H1 (cell line): Measurements from ENCODE around the gene KLRF1. TPM values are rescaled to one million over a fixed set of nuclear protein-coding genes. Genes with fewer than 3 reads are reported as not detected.

Source experiments
- CTCF ChIA-PET: fragments of 300-600 bp; sonication (Branson Sonifier 250); formaldehyde crosslinking; loops from one replicate; lab custom pipeline; 2021; ENCODE audit not compliant: partially characterized antibody; lab: Charles Lee
- POLR2A ChIA-PET: fragments of 300-600 bp; sonication (Branson Sonifier 250); formaldehyde crosslinking; loops from one replicate; lab custom pipeline; 2021; ENCODE audit warnings: inconsistent platforms; ENCODE audit not compliant: partially characterized antibody; lab: Charles Lee
- DNase-seq, 2 experiments: peaks; one replicate each; pipeline versions ENCODE4 v3.0.0 to v3.0.0-alpha.2; 2010 to 2022; ENCODE audit warnings: low spot score in 2 of 2, low read depth in 1 of 2, mixed read lengths in 1 of 2
- FAIRE-seq: peaks from 2 replicates; lab custom pipeline; 2011; peaks lifted over from hg19 to GRCh38; lab: Jason Lieb, UNC
- H2AFZ ChIP-seq: 2 replicates; pipeline ENCODE4 v1.8.1; 2012; ENCODE audit warnings: low read length, inconsistent platforms
- H2AK5ac ChIP-seq: 2 replicates; pipeline ENCODE4 v1.6.1; 2013; ENCODE audit warnings: low read depth, low read length
- H2BK120ac ChIP-seq: replicated peaks from 2 replicates; pipeline ENCODE3; 2013; ENCODE audit warnings: low read depth, low read length, inconsistent platforms
- H2BK12ac ChIP-seq: 2 replicates; pipeline ENCODE4 v1.6.1; 2013; ENCODE audit warnings: low read depth, low read length
- H2BK15ac ChIP-seq: 2 replicates; pipeline ENCODE4 v1.6.1; 2013; ENCODE audit warnings: low read length
- H2BK20ac ChIP-seq: 2 replicates; pipeline ENCODE4 v1.6.1; 2013; ENCODE audit warnings: low read length
- H2BK5ac ChIP-seq: 2 replicates; pipeline ENCODE4 v1.6.1; 2013; ENCODE audit warnings: low read depth, low read length
- H3K14ac ChIP-seq: 2 replicates; pipeline ENCODE4 v1.6.1; 2013; ENCODE audit warnings: inconsistent platforms; ENCODE audit not compliant: insufficient read length
- H3K18ac ChIP-seq: 2 replicates; pipeline ENCODE4 v1.6.1; 2013; ENCODE audit warnings: low read length; ENCODE audit errors: extremely low read depth
- H3K23ac ChIP-seq: 2 replicates; pipeline ENCODE4 v1.6.1; 2013; ENCODE audit warnings: inconsistent platforms; ENCODE audit not compliant: insufficient read length
- H3K23me2 ChIP-seq: 2 replicates; pipeline ENCODE4 v1.6.1; 2013; ENCODE audit warnings: low read depth, low read length
- H3K27ac ChIP-seq: 2 replicates; pipeline ENCODE4 v1.6.1; 2011; ENCODE audit warnings: low read depth, low read length, inconsistent platforms
- H3K27me3 ChIP-seq, 4 experiments: replicated peaks in 1 of 4; 1 replicate in 1 of 4; 2 replicates in 3 of 4; pipeline versions ENCODE4 v1.6.1 to v1.8.1; 2011 to 2013; ENCODE audit warnings: low read length in 3 of 4, mild to moderate bottlenecking in 3 of 4, inconsistent platforms in 2 of 4, mixed read lengths in 2 of 4, moderate library complexity in 1 of 4; ENCODE audit not compliant: control insufficient read depth in 3 of 4, insufficient read depth in 3 of 4; ENCODE audit errors: extremely low read depth in 1 of 4
- H3K36me3 ChIP-seq, 4 experiments: 2 replicates each; pipeline versions ENCODE4 v1.6.1 to v1.8.1; 2011 to 2013; ENCODE audit warnings: mild to moderate bottlenecking in 4 of 4, low read length in 3 of 4, moderate library complexity in 2 of 4, control low read depth in 1 of 4, inconsistent platforms in 1 of 4; ENCODE audit not compliant: insufficient read depth in 4 of 4, control insufficient read depth in 2 of 4
- H3K4ac ChIP-seq: replicated peaks from 2 replicates; pipeline ENCODE3; 2013; ENCODE audit warnings: low read length, low read depth, mixed read lengths, inconsistent platforms; ENCODE audit not compliant: insufficient read length
- H3K4me1 ChIP-seq, 4 experiments: replicated peaks in 1 of 4; 1 replicate in 1 of 4; 2 replicates in 3 of 4; pipeline versions ENCODE4 v1.6.1 to v1.8.1; 2011 to 2013; ENCODE audit warnings: low read length in 3 of 4, inconsistent platforms in 2 of 4, mixed read lengths in 1 of 4; ENCODE audit not compliant: insufficient read depth in 4 of 4, control insufficient read depth in 3 of 4
- H3K4me2 ChIP-seq, 2 experiments: 2 replicates each; pipeline versions ENCODE4 v1.6.1 to v1.8.1; 2011 to 2013; ENCODE audit warnings: low read depth in 2 of 2, low read length in 2 of 2, control low read depth in 1 of 2, inconsistent platforms in 1 of 2, mild to moderate bottlenecking in 1 of 2; ENCODE audit not compliant: insufficient read depth in 1 of 2
- H3K4me3 ChIP-seq, 4 experiments: fragments of 200-600, 300-600 bp in 1 of 4; sonication (generic), shearing (Covaris generic), sonication (Bioruptor Twin) in 1 of 4; 2 replicates each; pipeline versions ENCODE4 v1.5.1 to v1.8.1; 2011 to 2016; ENCODE audit warnings: low read length in 4 of 4, low read depth in 3 of 4, control low read depth in 2 of 4, inconsistent platforms in 2 of 4, mild to moderate bottlenecking in 2 of 4, mixed read lengths in 1 of 4, moderate library complexity in 1 of 4; ENCODE audit not compliant: insufficient read depth in 2 of 4; ENCODE audit errors: extremely low read depth in 1 of 4
- H3K56ac ChIP-seq: replicated peaks from 2 replicates; pipeline ENCODE3; 2013; ENCODE audit warnings: low read depth, mild to moderate bottlenecking, mixed read lengths, low read length, inconsistent platforms; ENCODE audit not compliant: insufficient read length
- H3K79me1 ChIP-seq: 2 replicates; pipeline ENCODE4 v1.6.1; 2013; ENCODE audit warnings: low read depth, low read length, control low read depth
- H3K79me2 ChIP-seq, 2 experiments: 2 replicates each; pipeline versions ENCODE4 v1.6.1 to v1.8.1; 2012 to 2013; ENCODE audit warnings: low read length in 2 of 2, mild to moderate bottlenecking in 2 of 2, inconsistent platforms in 1 of 2; ENCODE audit not compliant: insufficient read depth in 2 of 2, control insufficient read depth in 1 of 2
- H3K9ac ChIP-seq, 4 experiments: replicated peaks in 1 of 4; 1 replicate in 1 of 4; 2 replicates in 3 of 4; pipeline versions ENCODE4 v1.6.1 to v1.8.1; 2011 to 2013; ENCODE audit warnings: low read depth in 3 of 4, low read length in 3 of 4, control low read depth in 2 of 4, mild to moderate bottlenecking in 2 of 4, moderate library complexity in 2 of 4, inconsistent platforms in 1 of 4; ENCODE audit errors: extremely low read depth in 1 of 4
- H3K9me3 ChIP-seq, 2 experiments: 2 replicates each; pipeline versions ENCODE4 v1.6.1 to v1.8.1; 2012 to 2013; ENCODE audit warnings: mild to moderate bottlenecking in 2 of 2, moderate library complexity in 2 of 2, control low read depth in 1 of 2, inconsistent platforms in 1 of 2, low read depth in 1 of 2, low read length in 1 of 2, mixed read lengths in 1 of 2; ENCODE audit not compliant: insufficient read depth in 2 of 2
- H4K20me1 ChIP-seq, 2 experiments: replicated peaks in 1 of 2; 2 replicates each; pipeline versions ENCODE3 to v1.8.1; 2011 to 2013; ENCODE audit warnings: inconsistent platforms in 2 of 2, low read length in 2 of 2, mild to moderate bottlenecking in 1 of 2; ENCODE audit not compliant: insufficient read depth in 2 of 2, control insufficient read depth in 1 of 2
- H4K5ac ChIP-seq: 2 replicates; pipeline ENCODE4 v1.6.1; 2013; ENCODE audit warnings: low read length, low read depth, mixed read lengths, inconsistent platforms; ENCODE audit not compliant: insufficient read length
- H4K8ac ChIP-seq: 2 replicates; pipeline ENCODE4 v1.8.0; 2013; ENCODE audit warnings: mild to moderate bottlenecking, moderate library complexity, low read length, inconsistent platforms; ENCODE audit not compliant: insufficient read depth; ENCODE audit errors: extremely low read depth
- H4K91ac ChIP-seq: replicated peaks from 2 replicates; pipeline ENCODE3; 2013; ENCODE audit warnings: low read length, mixed read lengths, inconsistent platforms; ENCODE audit not compliant: insufficient read length
- CHD1 ChIP-seq: IDR thresholded peaks from 2 replicates; pipeline ENCODE4 v1.6.1; 2012; ENCODE audit warnings: low read depth, low read length, improper control_type of control experiment
- CREB1 ChIP-seq: IDR thresholded peaks from 2 replicates; pipeline ENCODE4 v1.6.1; 2012; ENCODE audit warnings: inconsistent platforms
- HDAC2 ChIP-seq, 2 experiments: fragments of 300-600 bp in 1 of 2; sonication (generic) in 1 of 2; IDR thresholded peaks; 2 replicates each; pipeline ENCODE4 v1.6.1; 2011 to 2012; ENCODE audit warnings: low read depth in 2 of 2, low read length in 2 of 2, mild to moderate bottlenecking in 2 of 2, moderate library complexity in 2 of 2, borderline replicate concordance in 1 of 2, inconsistent platforms in 1 of 2
- JUN ChIP-seq: IDR thresholded peaks from 2 replicates; pipeline ENCODE4 v1.6.1; 2011; ENCODE audit warnings: low read depth, mild to moderate bottlenecking, improper control_type of control experiment, low read length
- WGBS, 2 experiments: shearing (Covaris generic) in 1 of 2; methylation state at CpG; one replicate each; pipeline versions ENCODE4 v1.1.6 to v1.1.7; 2013 to 2015; ENCODE audit warnings: low lambda C conversion rate in 2 of 2, mixed read lengths in 2 of 2, inconsistent platforms in 1 of 2, low coverage in 1 of 2, missing lambda C conversion rate in 1 of 2; ENCODE audit not compliant: insufficient replicate concordance in 2 of 2, insufficient coverage in 1 of 2, insufficient read length in 1 of 2; ENCODE audit errors: extremely low coverage in 1 of 2, missing lambda C conversion rate in 1 of 2; 5-methylcytosine and 5-hydroxymethylcytosine counted together
- polyA plus RNA-seq, 7 experiments: library from polyadenylated mRNA; depleted of rRNA in 3 of 7; stranded (reverse) in 5 of 7; unstranded in 2 of 7; fragments of >200 nt in 5 of 7; fragments of 200-250 nt in 2 of 7; gene quantifications; 1 replicate in 5 of 7; 2 replicates in 1 of 7; 4 replicates in 1 of 7; pipeline versions ENCODE4 v1.2.1 to v1.2.3, GENCODE V29; 2011 to 2013; ENCODE audit warnings: missing spikeins in 2 of 7, mixed read lengths in 2 of 7
- total RNA-seq: library from RNA; stranded (reverse); fragmentation: NEBNext Ultra II Directional; extraction: Animal tissue kit (Norgen Biotek cat#: 25700); gene quantifications from 2 replicates; pipeline ENCODE4 v1.2.1, GENCODE V29; 2021

KLRF1 gene
- total and polyA plus RNA-seq, 2 of the 8 experiments (the other 6 are each of a cell fraction or from before 2014, with no cell fraction given), result not detected

- Histone ChIP-seq H3K4me2 (no peak overlapping the region), H3K18ac (no peak overlapping the region), H3K27ac (no peak overlapping the region), H3K9me3 (no peaks in the 10 kb centered on the region), H3K9ac (no peak overlapping the region), H4K91ac (no peak overlapping the region), H3K4me3 (no peak overlapping the region), H2BK12ac (no peak overlapping the region), H3K27me3 (no peaks in the 10 kb centered on the region), H2AK5ac (no peak overlapping the region), H3K36me3 (no peaks in the 10 kb centered on the region), H4K20me1 (no peaks in the 10 kb centered on the region), H3K23ac (no peak overlapping the region), H2BK120ac (no peak overlapping the region), H3K79me2 (no peaks in the 10 kb centered on the region), H4K8ac (no peak overlapping the region), H2BK15ac (no peak overlapping the region), H3K23me2 (no peaks in the 10 kb centered on the region), H4K5ac (no peak overlapping the region), H2AFZ (no peak overlapping the region), H2BK5ac (no peak overlapping the region), H3K4ac (no peak overlapping the region), H3K56ac (no peak overlapping the region), H3K79me1 (no peaks in the 10 kb centered on the region), H3K4me1 (peaks cover 0 to 11% (median 4%) of the 10 kb centered on the region in 4 experiments; a peak in 2 of 7 replicates), H3K14ac (no peak overlapping the region), H2BK20ac (no peak overlapping the region)
- POLR2A ChIA-PET, result no interaction called here
- FAIRE-seq (no peak), DNase-seq (no peak)
- WGBS, 2 experiments, result 97% methylated on average over 2 of the region's 2 CpGs; no CpG with 5 or more reads in 1 of the 2 experiments
- CTCF ChIA-PET, result interaction anchor here (0.6 to 2.8 kb wide), 10 partner anchors 9 to 372 kb away, joined by 3 to 12 read pairs (median 4); no protein-coding TSS in a partner anchor
- TF ChIP-seq CHD1 (no peak), JUN (no peak), CREB1 (no peak), HDAC2 (IDR thresholded peaks at IDR 0.05; ENCODE audit: borderline replicate concordance in 1 of 2, low read depth in 2 of 2, low read length in 2 of 2) (no peak)
Measured at GRCh38 chr12:9781360-9781759, 45.9 kb upstream of the KLRF1 start.
